RWPE1 (cell line): ENCODE results near the gene PREB.
A peak's percentile ranks its signal among the peaks of the same experiment; 100 is the strongest.

ENCODE experiments used
- CTCF ChIA-PET: fragments of 350-600 bp; sonication (Branson Sonifier 250); formaldehyde crosslinking; extraction: SDS; loops from one replicate; lab custom pipeline; 2021; lab: Yijun Ruan, JAX
- POLR2A ChIA-PET: fragments of 400-600 bp; formaldehyde crosslinking; extraction: SDS; loops from one replicate; lab custom pipeline; 2020; ENCODE audit warnings: antibody characterized with exemption; ENCODE audit not compliant: low non-redundant PET; lab: Yijun Ruan, JAX
- DNase-seq: peaks from one replicate; pipeline ENCODE4 v3.0.0; 2012; ENCODE audit warnings: low spot score
- H3K27ac ChIP-seq: fragments of 450-650 bp; 2 replicates; pipeline ENCODE4 v1.5.1; 2017
- TF ChIP-seq, protein P1 (sequence below): fragments of 450-650 bp; conservative IDR thresholded peaks from 2 replicates; pipeline ENCODE4 v1.5.1; 2017; ENCODE audit warnings: low read depth, mild to moderate bottlenecking

Gene PREB

DNA sequence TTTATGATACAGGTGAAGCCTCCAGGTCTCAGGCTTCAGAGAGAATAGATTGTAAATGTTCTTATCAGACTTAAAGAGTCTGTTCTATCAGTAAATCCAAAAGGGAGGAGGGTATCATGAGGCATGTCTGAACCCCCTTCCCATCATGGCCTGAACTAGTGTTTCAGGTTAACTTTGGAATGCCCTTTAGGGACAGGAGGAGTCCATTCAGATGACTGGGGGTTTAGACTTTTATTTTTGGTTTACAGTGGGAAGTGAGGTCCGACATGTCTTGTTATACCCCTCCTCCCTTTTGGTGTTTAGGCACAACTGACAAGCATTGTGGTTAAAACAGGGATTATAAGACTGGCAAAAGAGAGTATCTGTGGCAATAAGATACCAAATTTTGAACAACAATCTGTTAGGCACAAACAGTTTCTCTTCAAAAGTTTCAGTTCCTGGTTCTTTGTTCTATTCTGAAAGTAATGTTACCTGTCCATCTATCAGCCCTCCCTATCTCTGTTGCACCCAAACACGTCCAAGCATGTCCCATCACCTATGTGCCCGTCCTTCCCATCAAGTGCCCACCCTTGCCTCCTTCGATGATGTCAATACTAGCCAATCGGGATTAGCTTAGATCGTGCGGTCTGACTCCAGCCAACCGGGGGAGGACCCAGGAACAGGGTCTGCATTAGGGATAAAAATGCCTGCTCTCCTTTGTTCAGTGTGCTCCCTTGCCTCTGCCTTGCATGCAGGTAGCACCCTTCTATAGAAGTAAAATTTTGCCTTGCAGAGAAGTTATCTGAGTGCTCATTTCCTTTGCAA is 30.7 kb upstream of the PREB start:
- H3K27ac ChIP-seq: no peak overlapping the region
- POLR2A ChIA-PET: no interaction called here
- DNase-seq: no peak
- TF ChIP-seq, protein P1, sequence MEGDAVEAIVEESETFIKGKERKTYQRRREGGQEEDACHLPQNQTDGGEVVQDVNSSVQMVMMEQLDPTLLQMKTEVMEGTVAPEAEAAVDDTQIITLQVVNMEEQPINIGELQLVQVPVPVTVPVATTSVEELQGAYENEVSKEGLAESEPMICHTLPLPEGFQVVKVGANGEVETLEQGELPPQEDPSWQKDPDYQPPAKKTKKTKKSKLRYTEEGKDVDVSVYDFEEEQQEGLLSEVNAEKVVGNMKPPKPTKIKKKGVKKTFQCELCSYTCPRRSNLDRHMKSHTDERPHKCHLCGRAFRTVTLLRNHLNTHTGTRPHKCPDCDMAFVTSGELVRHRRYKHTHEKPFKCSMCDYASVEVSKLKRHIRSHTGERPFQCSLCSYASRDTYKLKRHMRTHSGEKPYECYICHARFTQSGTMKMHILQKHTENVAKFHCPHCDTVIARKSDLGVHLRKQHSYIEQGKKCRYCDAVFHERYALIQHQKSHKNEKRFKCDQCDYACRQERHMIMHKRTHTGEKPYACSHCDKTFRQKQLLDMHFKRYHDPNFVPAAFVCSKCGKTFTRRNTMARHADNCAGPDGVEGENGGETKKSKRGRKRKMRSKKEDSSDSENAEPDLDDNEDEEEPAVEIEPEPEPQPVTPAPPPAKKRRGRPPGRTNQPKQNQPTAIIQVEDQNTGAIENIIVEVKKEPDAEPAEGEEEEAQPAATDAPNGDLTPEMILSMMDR: no peak
- CTCF ChIA-PET: no interaction called here

DNA sequence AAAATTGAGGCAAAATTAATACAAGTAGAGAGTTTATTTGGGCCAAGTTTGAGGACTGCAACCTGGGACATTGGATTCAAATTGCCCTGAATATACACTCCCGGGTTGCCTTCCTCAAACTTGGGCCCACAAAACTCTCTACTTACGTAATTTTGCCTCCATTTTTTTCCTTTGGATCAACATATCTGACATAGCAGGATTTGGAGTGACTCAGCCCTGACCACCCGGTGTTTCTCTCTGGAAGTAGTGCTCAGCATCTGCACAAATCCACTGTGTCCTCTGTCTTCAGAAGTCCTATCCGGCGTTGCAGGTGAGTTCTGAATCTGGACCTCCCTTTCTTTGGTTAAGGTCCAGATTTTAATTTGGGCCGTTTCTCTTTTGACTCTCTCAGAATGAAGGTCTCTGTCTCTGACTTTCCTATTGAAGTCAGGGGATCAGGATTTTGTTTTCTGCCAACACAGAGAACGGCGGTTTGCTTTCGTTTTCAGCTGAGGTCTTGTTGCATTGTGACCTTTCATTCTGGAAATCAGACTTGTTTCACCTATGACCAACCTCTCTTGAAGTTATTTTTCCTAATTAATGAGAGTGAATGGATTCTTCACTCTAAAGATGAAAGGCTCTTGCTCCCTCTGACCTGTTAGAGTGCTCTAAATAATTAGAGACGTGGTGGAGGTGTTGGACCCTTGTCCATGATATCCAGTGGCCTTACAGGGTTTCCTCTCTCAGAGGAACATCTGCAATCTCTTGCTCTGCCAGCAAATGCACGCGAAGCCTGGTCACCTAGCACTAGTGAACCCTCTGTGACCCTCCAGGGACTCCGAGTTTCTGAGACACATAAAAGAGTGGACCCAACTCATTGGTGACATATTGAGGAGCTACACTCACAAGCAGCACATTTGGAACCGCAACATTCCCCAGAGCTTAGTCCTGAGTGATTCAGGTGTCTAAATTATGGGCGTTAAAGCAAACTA is 28.0 kb upstream of the PREB start:
- DNase-seq: no peak
- ChIA-PET POLR2A (no interaction called here), CTCF (interaction anchor here (0.7 kb wide), 1 partner anchor 16 kb away, joined by 3 read pairs; no protein-coding TSS in a partner anchor)
- H3K27ac ChIP-seq: no peak overlapping the region
- TF ChIP-seq, protein P1: no peak

DNA sequence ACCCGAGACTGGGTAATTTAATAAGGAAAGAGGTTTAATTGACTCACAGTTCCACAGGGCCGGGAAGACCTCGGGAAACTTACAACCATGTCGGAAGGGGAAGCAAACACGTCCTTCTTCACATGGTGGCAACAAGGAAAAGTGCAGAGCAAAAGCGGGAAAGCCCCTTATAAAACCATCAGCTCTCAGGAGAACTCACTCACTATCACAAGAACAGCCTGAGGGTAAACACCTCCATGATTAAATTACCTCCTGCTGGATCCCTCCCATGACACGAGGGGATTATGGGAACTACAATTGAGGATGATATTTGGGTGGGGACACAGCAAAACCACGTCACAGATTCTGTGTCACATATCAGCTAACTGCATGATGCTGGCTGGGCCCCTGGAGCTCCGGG is 25.8 kb upstream of the PREB start:
- DNase-seq: no peak
- H3K27ac ChIP-seq: no peak overlapping the region
- POLR2A ChIA-PET: interaction anchor here (0.6 kb wide), 1 partner anchor 269 kb away, joined by 3 read pairs; no protein-coding TSS in a partner anchor
- TF ChIP-seq, protein P1: no peak
- CTCF ChIA-PET: interaction anchor here (0.9 kb wide), 1 partner anchor 10 kb away, joined by 4 read pairs; no protein-coding TSS in a partner anchor

DNA sequence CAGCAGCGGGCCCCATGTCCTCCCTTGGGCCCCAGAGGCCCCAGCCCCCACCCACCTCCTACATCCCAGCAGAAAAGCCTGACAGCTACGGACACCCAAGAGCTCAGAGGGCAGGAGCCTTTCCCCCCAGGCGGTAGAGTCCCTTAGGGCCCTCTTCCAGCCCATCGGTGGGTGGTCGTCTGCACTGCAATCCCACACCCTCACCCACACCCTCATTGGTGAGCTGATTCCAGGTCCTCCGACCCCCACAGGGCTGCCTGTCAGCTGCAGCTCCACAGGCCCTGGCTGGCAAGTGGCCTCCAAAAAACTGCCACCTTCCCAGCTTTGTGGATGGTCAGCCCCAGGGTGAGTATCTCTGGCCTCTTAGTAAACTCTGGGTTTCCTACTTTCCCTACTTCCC is 24.8 kb upstream of the PREB start:
- DNase-seq: no peak
- CTCF ChIA-PET: interaction anchor here (1.1 to 3.0 kb wide), 2 partner anchors 11 to 41 kb away, joined by 4 to 11 read pairs; no protein-coding TSS in a partner anchor
- POLR2A ChIA-PET: no interaction called here

DNA sequence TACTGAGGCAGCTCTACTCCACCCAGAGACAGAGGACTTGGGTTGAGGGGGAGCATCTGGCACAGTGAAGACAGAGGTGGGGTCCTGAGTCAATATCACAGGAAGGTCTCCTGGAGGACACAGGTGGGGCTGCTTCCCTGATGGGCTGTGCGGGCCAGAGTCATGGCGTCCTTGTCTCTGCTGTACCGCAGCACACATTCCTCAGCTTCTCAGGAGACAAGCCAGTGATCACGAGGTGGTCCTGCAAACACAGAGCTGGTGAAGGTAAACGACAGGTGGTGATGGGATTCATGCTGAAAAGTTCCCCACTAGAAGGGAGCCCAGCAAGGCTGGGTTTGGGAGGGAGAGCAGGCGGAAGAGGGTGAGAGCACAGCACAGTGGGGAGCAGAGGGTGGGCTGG is 24.0 kb upstream of the PREB start:
- no peak overlapping the region for H3K27ac ChIP-seq
- no peak for DNase-seq
- TF ChIP-seq, protein P1: no peak
- CTCF ChIA-PET: interaction anchor here (0.8 to 3.0 kb wide), 3 partner anchors 11 to 107 kb away, joined by 3 to 11 read pairs (median 4); no protein-coding TSS in a partner anchor
- POLR2A ChIA-PET: no interaction called here

More for the DNA sequence above, 24.8 kb upstream of the PREB start:
- TF ChIP-seq, protein P1: no peak
- H3K27ac ChIP-seq: no peak overlapping the region

DNA sequence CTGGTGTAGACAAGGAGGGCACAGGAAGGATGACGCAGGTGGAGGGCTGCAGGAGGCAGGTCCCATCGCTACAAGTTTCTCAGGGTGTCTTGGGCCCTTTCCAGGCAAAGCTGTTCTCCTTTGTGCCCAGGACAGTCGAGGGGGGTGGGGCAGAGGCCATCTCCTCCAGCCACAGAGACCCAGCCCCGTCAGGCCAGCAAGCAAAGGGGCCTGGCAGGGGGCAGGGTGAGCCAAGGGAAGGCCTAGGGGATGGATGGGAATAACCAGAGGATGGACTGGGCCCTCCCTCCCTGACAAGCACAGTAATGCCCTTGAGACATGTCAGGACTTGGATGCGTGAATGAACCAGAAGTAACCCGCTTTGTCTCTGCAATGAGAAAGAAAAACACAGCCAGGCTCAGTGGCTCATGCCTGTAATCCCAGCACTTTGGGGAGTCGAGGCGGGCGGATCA is 20.7 kb upstream of the PREB start:
- CTCF ChIA-PET: no interaction called here

More for the DNA sequence above, 20.7 kb upstream of the PREB start:
- no peak overlapping the region for H3K27ac ChIP-seq
- TF ChIP-seq, protein P1: no peak
- peak; percentile 41 for DNase-seq
- POLR2A ChIA-PET: no interaction called here
